Stimulated activated CD4-positive, alpha-beta T cell treated with anti-CD3 and anti-CD28 coated beads, Interleukin-4, amount 100 ng/mL, for 4 hours (primary cell): Measurements from ENCODE around the gene ODC1.
"Not testable (repeated sequence)": the region's sequence is repeated elsewhere in the genome, so short reads cannot be mapped to it uniquely, and the experiment has no call there.

ENCODE experiments used
- DNase-seq, 2 experiments: peaks; one replicate each; pipeline ENCODE4 v3.0.0-alpha.2; 2020

The ODC1 gene

GRCh38 chr2:10477443-10478297, 29.5 kb upstream of the ODC1 start:
- DNase-seq = no peak

- DNase-seq = no peak
Observed at GRCh38 chr2:10476723-10477442, 28.8 kb upstream of the ODC1 start.

- no peak for DNase-seq
Observed at GRCh38 chr2:10475811-10476660, 27.9 kb upstream of the ODC1 start.

- DNase-seq = no peak
Observed at GRCh38 chr2:10475221-10475722, 27.1 kb upstream of the ODC1 start.

GRCh38 chr2:10473121-10473756, 25.1 kb upstream of the ODC1 start:
- DNase-seq = no peak

GRCh38 chr2:10471955-10472354, 23.8 kb upstream of the ODC1 start:
- DNase-seq = no peak

GRCh38 chr2:10471046-10471571, 23.0 kb upstream of the ODC1 start:
- DNase-seq = no peak

- DNase-seq = no peak
Observed at GRCh38 chr2:10469955-10470608, 22.0 kb upstream of the ODC1 start.

GRCh38 chr2:10469301-10469700, 21.2 kb upstream of the ODC1 start:
- DNase-seq = no peak

GRCh38 chr2:10467401-10467800, 19.3 kb upstream of the ODC1 start:
- DNase-seq = no peak

- no peak for DNase-seq
Observed at GRCh38 chr2:10466801-10467200, 18.7 kb upstream of the ODC1 start.

- DNase-seq = no peak
Observed at GRCh38 chr2:10465910-10466309, 17.8 kb upstream of the ODC1 start.

- DNase-seq = no peak
Observed at GRCh38 chr2:10462178-10463083, 14.3 kb upstream of the ODC1 start.

GRCh38 chr2:10460366-10460796, 12.3 kb upstream of the ODC1 start:
- DNase-seq = no peak

- no peak for DNase-seq
Observed at GRCh38 chr2:10457846-10458598, 9.9 kb upstream of the ODC1 start.

- DNase-seq = not testable (repeated sequence)
Observed at GRCh38 chr2:10457195-10457594, 9.1 kb upstream of the ODC1 start.

- no peak for DNase-seq
Observed at GRCh38 chr2:10454505-10454904, 6.4 kb upstream of the ODC1 start.

- no peak for DNase-seq
Observed at GRCh38 chr2:10453905-10454298, 5.8 kb upstream of the ODC1 start.

- no peak for DNase-seq
Observed at GRCh38 chr2:10452956-10453904, 5.1 kb upstream of the ODC1 start.
